NCI-H128 (cell line): ENCODE measurements around the gene TGM4.

Experiments
- DNase-seq: peaks from one replicate; lab custom pipeline; 2025; ENCODE audit not compliant: unreplicated experiment; lab: John Stamatoyannopoulos, UW

TGM4 gene

GRCh38 chr3:44877333-44877732 lies 2.9 kb downstream of the TGM4 start:
- no peak for DNase-seq

GRCh38 chr3:44880284-44880683 lies 5.9 kb downstream of the TGM4 start:
- DNase-seq = no peak

GRCh38 chr3:44883213-44883955 lies 9.0 kb downstream of the TGM4 start:
- no peak for DNase-seq

GRCh38 chr3:44883999-44884431 lies 9.6 kb downstream of the TGM4 start:
- DNase-seq = no peak

GRCh38 chr3:44885618-44886017 lies 11.2 kb downstream of the TGM4 start:
- DNase-seq = no peak

GRCh38 chr3:44886561-44886960 lies 12.2 kb downstream of the TGM4 start:
- no peak for DNase-seq

GRCh38 chr3:44887101-44887500 lies 12.7 kb downstream of the TGM4 start:
- DNase-seq = no peak

- no peak for DNase-seq
Observed at GRCh38 chr3:44890258-44890657, 15.8 kb downstream of the TGM4 start.

GRCh38 chr3:44890852-44891251 lies 16.4 kb downstream of the TGM4 start:
- no peak for DNase-seq

GRCh38 chr3:44892689-44893088 lies 18.3 kb downstream of the TGM4 start:
- DNase-seq = no peak

- DNase-seq = no peak
Observed at GRCh38 chr3:44893097-44893496, 18.7 kb downstream of the TGM4 start.

- DNase-seq = no peak
Observed at GRCh38 chr3:44894485-44894884, 20.1 kb downstream of the TGM4 start.

- no peak for DNase-seq
Observed at GRCh38 chr3:44896440-44896839, 22.0 kb downstream of the TGM4 start.

- no peak for DNase-seq
Observed at GRCh38 chr3:44899683-44900367, 25.4 kb downstream of the TGM4 start.

- DNase-seq = no peak
Observed at GRCh38 chr3:44902628-44903027, 28.2 kb downstream of the TGM4 start.

GRCh38 chr3:44903314-44903713 lies 28.9 kb downstream of the TGM4 start:
- DNase-seq = no peak

- no peak for DNase-seq
Observed at GRCh38 chr3:44903751-44904150, 29.3 kb downstream of the TGM4 start.

GRCh38 chr3:44905446-44906157 lies 31.2 kb downstream of the TGM4 start:
- no peak for DNase-seq

GRCh38 chr3:44906997-44907396 lies 32.6 kb downstream of the TGM4 start:
- DNase-seq = no peak

GRCh38 chr3:44907612-44908011 lies 33.2 kb downstream of the TGM4 start:
- no peak for DNase-seq

GRCh38 chr3:44909063-44909462 lies 34.7 kb downstream of the TGM4 start:
- no peak for DNase-seq

GRCh38 chr3:44910693-44911092 lies 36.3 kb downstream of the TGM4 start:
- DNase-seq = no peak
